HG02571 (cell line): ENCODE data around the gene C4BPB.

ENCODE experiments used
- ATAC-seq: cut with Tn5 transposase; IDR thresholded peaks from one replicate; pipeline ENCODE4 v1.9.1; 2021; ENCODE audit warnings: mild to moderate bottlenecking, moderate library complexity; ENCODE audit not compliant: unreplicated experiment

The C4BPB gene

DNA sequence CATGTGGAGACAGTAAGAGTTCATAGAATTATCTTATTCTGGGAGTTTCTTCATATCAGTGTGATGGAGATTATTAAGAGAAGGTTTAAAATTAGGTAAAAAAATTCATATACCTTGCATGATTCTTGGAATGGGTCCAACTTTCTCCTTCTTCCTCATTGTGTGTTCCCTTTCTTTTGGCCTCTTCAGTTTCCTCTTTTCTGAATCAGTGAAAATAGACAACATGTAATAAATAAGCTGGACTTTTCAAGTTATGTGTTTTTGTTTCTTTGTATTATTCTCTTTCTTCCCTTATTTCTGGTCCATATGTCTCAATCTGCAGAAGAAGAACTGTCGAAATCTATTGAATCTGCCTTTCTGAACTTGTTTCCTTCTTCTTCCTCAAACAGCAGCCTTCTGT lies 45.9 kb downstream of the C4BPB start:
- no peak for ATAC-seq

DNA sequence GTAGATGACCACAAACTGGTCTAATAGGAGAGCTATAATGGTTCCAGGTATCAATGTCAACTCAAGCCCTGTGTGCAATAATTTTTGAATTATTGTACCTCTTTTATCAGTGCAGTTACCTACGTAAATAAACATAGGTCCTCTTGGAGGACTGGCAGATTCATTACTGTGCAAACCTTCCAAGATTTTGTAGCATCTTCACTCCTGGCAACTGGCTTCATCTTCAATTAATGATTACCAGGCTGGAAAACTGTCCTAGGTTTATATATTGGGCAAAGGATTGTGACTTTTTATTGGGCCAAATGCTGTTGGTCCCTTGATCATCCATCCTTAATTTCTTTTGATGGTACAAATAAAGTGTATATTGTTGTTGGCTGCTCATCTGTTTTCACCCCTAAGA lies 51.0 kb downstream of the C4BPB start:
- no peak for ATAC-seq

- ATAC-seq: no peak
Measured at GRCh38 chr1:207140536-207140935, 51.9 kb downstream of the C4BPB start.

DNA sequence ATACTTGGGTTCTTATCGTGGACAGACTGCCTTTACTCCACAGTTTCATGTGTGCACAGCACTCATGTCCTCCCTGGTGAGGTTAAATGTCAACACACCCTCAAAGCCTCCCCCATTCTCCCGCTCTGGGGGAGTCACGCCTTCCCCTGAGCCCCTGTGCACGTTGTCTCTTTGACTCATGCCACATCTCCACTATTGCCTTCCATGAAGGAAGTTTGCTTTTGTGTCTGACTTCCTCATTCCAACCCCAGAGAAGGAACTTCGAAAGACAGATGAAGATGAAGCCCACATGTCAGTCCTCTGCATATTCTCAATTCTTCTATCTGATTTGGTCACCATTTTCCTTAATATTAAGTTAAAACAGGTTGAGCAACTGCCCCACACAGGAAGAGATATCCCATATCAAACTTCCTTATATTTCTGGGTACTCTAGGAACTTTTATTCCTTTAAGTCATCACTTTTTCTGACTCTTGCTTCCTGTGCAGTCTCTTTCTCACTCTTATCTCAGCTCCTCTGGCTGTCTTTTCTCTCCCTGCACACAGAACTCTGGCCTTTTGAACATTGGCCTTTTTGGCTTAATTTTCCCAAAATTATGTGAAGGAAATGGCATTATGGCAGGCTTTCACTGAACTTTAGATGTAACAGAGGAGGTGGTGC lies 56.9 kb downstream of the C4BPB start:
- ATAC-seq: no peak
